K562 (cell line): ENCODE data around the gene LNPEP. TPM values are rescaled to one million over a fixed set of nuclear protein-coding genes. Genes with fewer than 3 reads are reported as not detected.
"Not testable (repeated sequence)": the region's sequence is repeated elsewhere in the genome, so short reads cannot be mapped to it uniquely, and the experiment has no call there.

Experiments used
- ATAC-seq: fragments of 200-7000 bp; cut with Tn5 transposase; 3 replicates; pipeline ENCODE4 v1.9.1; 2020; ENCODE audit warnings: moderate library complexity
- BruUV-seq: library from RNA; stranded (reverse); fragments of 400-500 nt; replicated peaks from 2 replicates; lab custom pipeline; 2021; lab: Mats Ljungman, UMichigan
- CTCF ChIA-PET: fragments of 300-600 bp; formaldehyde crosslinking; extraction: SDS; loops from one replicate; lab custom pipeline; 2021; ENCODE audit warnings: low intra/inter-chr PET ratio; lab: Yijun Ruan, JAX
- POLR2A ChIA-PET: fragments of 300-600, 350-650 bp; sonication (Branson Sonifier 250); formaldehyde crosslinking; extraction: SDS; loops from one replicate; lab custom pipeline; 2021; ENCODE audit warnings: antibody characterized with exemption, inconsistent platforms; lab: Yijun Ruan, JAX
- DNase-seq, 4 experiments: peaks; one replicate each; pipeline versions ENCODE4 v3.0.0 to v3.0.0-alpha.2; 2011 to 2018; ENCODE audit warnings: low spot score in 3 of 4, mixed read lengths in 3 of 4; ENCODE audit errors: extremely low read depth in 1 of 4
- FAIRE-seq: peaks from 2 replicates; lab custom pipeline; 2011; peaks lifted over from hg19 to GRCh38; lab: Jason Lieb, UNC
- H2AFZ ChIP-seq: 2 replicates; pipeline ENCODE4 v1.6.0; 2011; ENCODE audit warnings: low read depth, low read length, control low read depth, inconsistent platforms
- H3K27ac ChIP-seq: fragments of 200-600 bp; 3 replicates; pipeline ENCODE4 v1.8.0; 2011; ENCODE audit warnings: low read depth, mild to moderate bottlenecking, control low read depth, inconsistent platforms, low read length, moderate library complexity, mixed read lengths; ENCODE audit errors: extremely low read depth
- H3K27me3 ChIP-seq, 2 experiments: fragments of 300-600 bp in 1 of 2; 2 replicates in 1 of 2; 3 replicates in 1 of 2; pipeline versions ENCODE4 v1.6.0 to v1.8.0; 2011; ENCODE audit warnings: inconsistent platforms in 2 of 2, low read length in 2 of 2, mild to moderate bottlenecking in 1 of 2, mixed read lengths in 1 of 2, moderate library complexity in 1 of 2; ENCODE audit not compliant: control insufficient read depth in 2 of 2, insufficient read depth in 2 of 2
- H3K36me3 ChIP-seq: fragments of 300-600 bp; 3 replicates; pipeline ENCODE4 v1.8.0; 2011; ENCODE audit warnings: mild to moderate bottlenecking, low read length, inconsistent platforms; ENCODE audit not compliant: control insufficient read depth, insufficient read depth
- H3K4me1 ChIP-seq, 2 experiments: fragments of 200-600 bp in 1 of 2; replicated peaks in 1 of 2; 2 replicates in 1 of 2; 3 replicates in 1 of 2; pipeline versions ENCODE4 v1.5.1 to v1.8.0; 2011; ENCODE audit warnings: inconsistent platforms in 2 of 2, low read length in 2 of 2, mild to moderate bottlenecking in 1 of 2, mixed read lengths in 1 of 2, moderate library complexity in 1 of 2; ENCODE audit not compliant: control insufficient read depth in 2 of 2, insufficient read depth in 2 of 2
- H3K4me2 ChIP-seq: 2 replicates; pipeline ENCODE4 v1.6.1; 2011; ENCODE audit warnings: low read length, control low read depth, inconsistent platforms, mixed read lengths; ENCODE audit not compliant: insufficient read depth
- H3K4me3 ChIP-seq: fragments of 200-600 bp; sonication (generic), shearing (Covaris generic); 2 replicates; pipeline ENCODE4 v1.5.1; 2016; ENCODE audit warnings: control low read depth, inconsistent platforms
- H3K79me2 ChIP-seq: fragments of 200-600 bp; 3 replicates; pipeline ENCODE4 v1.8.0; 2011; ENCODE audit warnings: low read length, inconsistent platforms; ENCODE audit not compliant: control insufficient read depth, insufficient read depth
- H3K9ac ChIP-seq, 2 experiments: 2 replicates each; pipeline versions ENCODE4 v1.6.0 to v1.6.1; 2011; ENCODE audit warnings: low read depth in 2 of 2, low read length in 2 of 2, control low read depth in 1 of 2, inconsistent platforms in 1 of 2, mild to moderate bottlenecking in 1 of 2, mixed read lengths in 1 of 2; ENCODE audit not compliant: insufficient read depth in 1 of 2
- H3K9me1 ChIP-seq: one replicate; pipeline ENCODE4 v1.6.0; 2011; ENCODE audit warnings: inconsistent platforms, mild to moderate bottlenecking, low read length, moderate library complexity; ENCODE audit not compliant: control insufficient read depth, insufficient read depth
- H3K9me3 ChIP-seq: replicated peaks from 2 replicates; pipeline ENCODE4 v1.5.1; 2011; ENCODE audit warnings: low read depth, low read length, inconsistent platforms; ENCODE audit not compliant: control insufficient read depth, insufficient read depth
- H4K20me1 ChIP-seq: replicated peaks from 2 replicates; pipeline ENCODE4 v1.6.1; 2011; ENCODE audit warnings: low read length, inconsistent platforms, mixed read lengths; ENCODE audit not compliant: control insufficient read depth, insufficient read depth
- BCOR ChIP-seq: fragments of 450-650 bp; IDR thresholded peaks from 2 replicates; pipeline ENCODE4 v1.6.1; 2016
- BHLHE40 ChIP-seq: IDR thresholded peaks from 2 replicates; pipeline ENCODE4 v1.6.1; 2011; ENCODE audit warnings: low read length, improper control_type of control experiment
- HMBOX1 ChIP-seq: sonication (generic); IDR thresholded peaks from 2 replicates; pipeline ENCODE4 v1.6.1; 2016
- MTA3 ChIP-seq: fragments of 450-650 bp; formaldehyde crosslinking; IDR thresholded peaks from 2 replicates; pipeline ENCODE4 v1.6.1; 2017; ENCODE audit warnings: mild to moderate bottlenecking, borderline replicate concordance
- PHF20 ChIP-seq: fragments of 450-650 bp; IDR thresholded peaks from 2 replicates; pipeline ENCODE4 v1.6.1; 2018; ENCODE audit not compliant: partially characterized antibody
- SAP30 ChIP-seq: fragments of 200-600 bp; sonication (generic); IDR thresholded peaks from 2 replicates; pipeline ENCODE4 v1.6.1; 2012; ENCODE audit warnings: borderline replicate concordance, low read depth, mild to moderate bottlenecking, moderate library complexity, low read length, control low read depth, inconsistent platforms; ENCODE audit not compliant: insufficient read depth, poor library complexity, severe bottlenecking
- SMAD4 ChIP-seq: fragments of 250-450 bp; sonication (Bioruptor Pico); conservative IDR thresholded peaks from 2 replicates; pipeline ENCODE4 v1.8.0; 2021; ENCODE audit warnings: inconsistent platforms, mild to moderate bottlenecking, moderate library complexity
- TARDBP ChIP-seq: fragments of 450-650 bp; IDR thresholded peaks from 2 replicates; pipeline ENCODE4 v1.6.1; 2016
- THRAP3 ChIP-seq: fragments of 450-650 bp; IDR thresholded peaks from 2 replicates; pipeline ENCODE4 v1.6.1; 2016; ENCODE audit warnings: mild to moderate bottlenecking, inconsistent platforms, borderline replicate concordance
- UBTF ChIP-seq, 2 experiments: IDR thresholded peaks; 2 replicates each; pipeline ENCODE4 v1.6.1; 2012; ENCODE audit warnings: improper control_type of control experiment in 2 of 2, low read depth in 2 of 2, low read length in 2 of 2, borderline replicate concordance in 1 of 2
- ZNF121 ChIP-seq: sonication (generic); formaldehyde crosslinking; conservative IDR thresholded peaks from 2 replicates; pipeline ENCODE4 v1.8.0; 2022; ENCODE audit warnings: missing genetic modification reagents
- WGBS: fragments of 100-300 bp; shearing (Covaris generic); methylation state at CpG from one replicate; pipeline ENCODE4 v1.1.6; 2016; ENCODE audit warnings: low coverage, mixed read lengths; ENCODE audit not compliant: insufficient coverage; ENCODE audit errors: missing lambda C conversion rate; 5-methylcytosine and 5-hydroxymethylcytosine counted together
- in situ Hi-C: fragments of 300-500 bp; cut with MboI; formaldehyde crosslinking; loops from 4 replicates; pipeline ENCODE4 v1.15.0; 2018; ENCODE audit warnings: inconsistent platforms, mixed read lengths
- intact Hi-C: fragments of 100-400 bp; cut with micrococcal nuclease; formaldehyde crosslinking; loops from 2 replicates; pipeline ENCODE4 v1.14.2; 2022
- polyA plus RNA-seq, 8 experiments: library from polyadenylated mRNA; depleted of rRNA in 4 of 8; stranded (reverse) in 5 of 8; unstranded in 3 of 8; fragments of >200 nt; fragmentation: Nextera tagmentation in 2 of 8; fragmentation: Illumina TruSeq in 1 of 8; extraction: Ambion mirVana in 2 of 8; extraction: Trizol in 1 of 8; gene quantifications; 2 replicates each; pipeline versions ENCODE4 v1.2.1 to v1.2.3, GENCODE V29; 2011 to 2014; ENCODE audit warnings: inconsistent platforms in 1 of 8, missing spikeins in 1 of 8
- total RNA-seq, 7 experiments: library from RNA; depleted of rRNA in 6 of 7; stranded (reverse); fragments of >200 nt in 6 of 7; fragmentation: Illumina TruSeq in 2 of 7; extraction: Trizol in 2 of 7; gene quantifications; 2 replicates each; pipeline versions ENCODE4 v1.2.1 to v1.2.3, GENCODE V29; 2011 to 2021; ENCODE audit warnings: low replicate concordance in 1 of 7

LNPEP gene
- total and polyA plus RNA-seq, 9 of the 15 experiments (the other 6 are each of a cell fraction or from before 2014, with no cell fraction given): 2.6 to 27.9 (median 11.2) TPM

DNA sequence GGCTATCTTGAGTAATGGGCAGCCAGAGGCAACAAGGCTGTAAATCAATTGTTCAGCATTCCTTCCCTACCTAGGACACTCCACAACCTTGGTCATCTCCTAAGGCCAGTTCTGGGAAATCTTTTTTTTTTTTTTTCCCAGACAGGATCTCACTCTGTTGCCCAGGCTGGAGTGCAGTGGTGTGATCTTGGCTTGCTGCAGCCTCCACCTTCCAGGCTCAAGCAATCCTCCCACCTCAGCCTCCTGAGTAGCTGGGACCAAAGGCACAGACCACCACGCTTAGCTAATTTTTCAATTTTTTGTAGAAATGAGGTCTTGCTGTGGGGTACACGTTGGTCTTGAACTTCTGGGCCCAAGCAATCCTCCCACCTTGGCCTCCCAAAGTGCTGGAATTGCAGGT, 4.8 kb upstream of the LNPEP start:
- BruUV-seq, POLR2A ChIA-PET, H3K9me1 ChIP-seq, H3K27me3 ChIP-seq, FAIRE-seq, H3K79me2 ChIP-seq, H4K20me1 ChIP-seq, H3K9me3 ChIP-seq, DNase-seq, CTCF ChIA-PET, in situ Hi-C loops, H3K4me3 ChIP-seq, H3K36me3 ChIP-seq, ATAC-seq: not testable (repeated sequence)
- intact Hi-C loops: loop anchor here (10.0 kb wide), 2 partner anchors 1216 to 1994 kb away; partner anchors contain the start of gene CHD1
- peak overlapping the region; percentile 87; the same call in 1 of the 2 replicates for H2AFZ ChIP-seq
- WGBS: 69% methylated on average over 2 of the region's 2 CpGs
- TF ChIP-seq BCOR (0 out of 2 replicates have a peak, but pooled peaks have one; percentile 21), ZNF121 (peak; percentile 97)
- H3K27ac ChIP-seq: peak overlapping the region; percentile 76
- H3K9ac ChIP-seq: peak overlapping the region in 1 of 2 experiments; percentile 42; a peak in 2 of 4 replicates
- 0 out of 2 replicates have a peak overlapping the region, but pooled peaks have one; percentile 37 for H3K4me2 ChIP-seq
- peaks cover 37 to 54% of the 10 kb centered on the region in 2 experiments for H3K4me1 ChIP-seq

DNA sequence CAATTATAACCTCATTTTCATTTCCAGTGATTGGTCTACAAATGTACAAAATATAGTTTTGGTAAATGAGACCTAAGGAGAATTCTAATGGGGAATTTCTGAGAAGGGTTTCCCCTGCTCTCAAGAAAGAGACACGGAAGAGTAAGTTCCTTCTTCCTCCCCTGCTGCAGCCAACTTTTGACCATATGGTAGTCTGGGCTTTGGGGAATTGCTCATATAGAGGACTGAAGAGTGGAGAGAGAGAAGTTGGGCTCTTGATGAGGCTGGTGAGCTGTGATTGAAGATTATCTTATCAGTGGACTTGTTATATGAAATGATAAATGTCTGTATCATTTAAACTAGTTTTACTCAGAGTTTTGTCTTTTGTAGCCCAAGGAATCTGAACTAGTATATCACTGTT, 4.3 kb upstream of the LNPEP start:
- no peak overlapping the region for H3K27ac ChIP-seq
- H3K9ac ChIP-seq: no peak overlapping the region
- no peak overlapping the region for H3K4me3 ChIP-seq
- H4K20me1 ChIP-seq: no peaks in the 10 kb centered on the region
- no peak for ATAC-seq
- H3K36me3 ChIP-seq: no peaks in the 10 kb centered on the region
- H2AFZ ChIP-seq: peak overlapping the region; percentile 6; the same call in 1 of the 2 replicates
- 0% methylated on average over 1 of the region's 1 CpG for WGBS
- BruUV-seq: no TSS peak
- intact Hi-C loops (loop anchor here (10.0 kb wide), 2 partner anchors 1217 to 1993 kb away; partner anchors contain the start of gene CHD1), in situ Hi-C loops (no loop called here)
- no peaks in the 10 kb centered on the region for H3K27me3 ChIP-seq
- peaks cover 15% of the 10 kb centered on the region; the same call in 2 of the 3 replicates for H3K79me2 ChIP-seq
- no peaks in the 10 kb centered on the region for H3K9me3 ChIP-seq
- ChIA-PET CTCF (no interaction called here), POLR2A (no interaction called here)
- no peak for FAIRE-seq
- DNase-seq: no peak
- peaks cover 41 to 54% of the 10 kb centered on the region in 2 experiments for H3K4me1 ChIP-seq
- no peak overlapping the region for H3K4me2 ChIP-seq
- H3K9me1 ChIP-seq: no peaks in the 10 kb centered on the region
- TF ChIP-seq BHLHE40: no peak
- no peak for TF ChIP-seq SMAD4 (CRISPR knock-in tag)
- no peak for TF ChIP-seq THRAP3
- TF ChIP-seq SAP30: no peak
- TF ChIP-seq PHF20: no peak
- TF ChIP-seq HMBOX1: peak; percentile 31; the same call in 1 of the 2 replicates
- TF ChIP-seq UBTF (IDR thresholded peaks at IDR 0.05; ENCODE audit: borderline replicate concordance in 1 of 2, low read depth in 2 of 2, low read length in 2 of 2): peak; percentile 46 to 93; a peak in 2 of 4 replicates
- no peak for TF ChIP-seq TARDBP
- no peak for TF ChIP-seq MTA3
